HepG2 (cell line): ENCODE results near the gene GADD45B. TPM values are rescaled to one million over a fixed set of nuclear protein-coding genes. Genes with fewer than 3 reads are reported as not detected.
A peak's percentile ranks its signal among the peaks of the same experiment; 100 is the strongest.

Source experiments
- GTF3A ChIP-seq: sonication (generic); formaldehyde crosslinking; conservative IDR thresholded peaks from 2 replicates; pipeline ENCODE4 v1.4.0; 2020; ENCODE audit warnings: mild to moderate bottlenecking, missing genetic modification reagents
- POGZ ChIP-seq: sonication (generic); formaldehyde crosslinking; IDR thresholded peaks from 2 replicates; pipeline ENCODE4 v1.4.0; 2020; ENCODE audit warnings: mild to moderate bottlenecking, missing genetic modification reagents
- RAD51 ChIP-seq: fragments of 450-650 bp; IDR thresholded peaks from 2 replicates; pipeline ENCODE4 v1.6.1; 2016; ENCODE audit warnings: borderline replicate concordance
- SIX1 ChIP-seq: sonication (generic); formaldehyde crosslinking; IDR thresholded peaks from 2 replicates; pipeline ENCODE4 v1.4.0; 2020; ENCODE audit warnings: missing genetic modification reagents, borderline replicate concordance
- SNAI1 ChIP-seq: sonication (generic); formaldehyde crosslinking; IDR thresholded peaks from 2 replicates; pipeline ENCODE4 v1.5.0; 2020; ENCODE audit warnings: mild to moderate bottlenecking, missing genetic modification reagents, borderline replicate concordance
- SP1 ChIP-seq, 2 experiments: fragments of 450-650 bp in 1 of 2; sonication (generic) in 1 of 2; formaldehyde crosslinking in 1 of 2; IDR thresholded peaks; 2 replicates each; pipeline versions ENCODE4 v1.4.0 to v1.6.1; 2016 to 2020; ENCODE audit warnings: missing genetic modification reagents in 1 of 2
- SYNCRIP ChIP-seq: fragments of 200-400 bp; formaldehyde crosslinking; IDR thresholded peaks from 2 replicates; pipeline ENCODE4 v1.6.1; 2018; ENCODE audit warnings: mild to moderate bottlenecking, low read depth, low read length; ENCODE audit not compliant: insufficient read depth
- TAF1 ChIP-seq: sonication (generic); formaldehyde crosslinking; IDR thresholded peaks from 2 replicates; pipeline ENCODE4 v1.4.0; 2020; ENCODE audit warnings: missing genetic modification reagents
- THAP11 ChIP-seq: IDR thresholded peaks from 2 replicates; pipeline ENCODE4 v1.6.1; 2016; ENCODE audit warnings: missing biosample characterization, missing genetic modification reagents
- ZFP90 ChIP-seq: sonication (generic); formaldehyde crosslinking; IDR thresholded peaks from 2 replicates; pipeline ENCODE4 v1.8.0; 2022; ENCODE audit warnings: missing genetic modification reagents, mild to moderate bottlenecking, inconsistent platforms, borderline replicate concordance
- ZNF510 ChIP-seq: sonication (generic); formaldehyde crosslinking; IDR thresholded peaks from 2 replicates; pipeline ENCODE4 v1.4.0; 2020; ENCODE audit warnings: low read depth, mild to moderate bottlenecking, missing genetic modification reagents
- ZNF746 ChIP-seq: sonication (generic); formaldehyde crosslinking; IDR thresholded peaks from 2 replicates; pipeline ENCODE4 v1.8.0; 2022; ENCODE audit warnings: mild to moderate bottlenecking, missing genetic modification reagents
- polyA plus RNA-seq, 8 experiments: library from polyadenylated mRNA; depleted of rRNA in 3 of 8; stranded (reverse) in 7 of 8; unstranded in 1 of 8; fragments of >200 nt; fragmentation: Illumina TruSeq in 4 of 8; extraction: Trizol in 4 of 8; gene quantifications; 2 replicates each; pipeline versions ENCODE4 v1.2.1 to v1.2.3, GENCODE V29; 2011 to 2016; ENCODE audit warnings: low read depth in 4 of 8, missing spikeins in 1 of 8, mixed read lengths in 1 of 8; ENCODE audit not compliant: insufficient read depth in 1 of 8
- total RNA-seq, 5 experiments: library from RNA; depleted of rRNA; stranded (reverse); fragments of >200 nt; fragmentation: Illumina TruSeq; extraction: Trizol; gene quantifications; 2 replicates each; pipeline ENCODE4 v1.2.3, GENCODE V29; 2016; ENCODE audit warnings: low read depth in 1 of 5
- TF ChIP-seq, protein P1 (sequence below): sonication (generic); formaldehyde crosslinking; IDR thresholded peaks from 2 replicates; pipeline ENCODE4 v1.4.0; 2020; ENCODE audit warnings: mild to moderate bottlenecking, missing genetic modification reagents
- TF ChIP-seq, protein P2 (sequence below): IDR thresholded peaks from 2 replicates; pipeline ENCODE4 v1.4.0; 2020; ENCODE audit warnings: mild to moderate bottlenecking, missing genetic modification reagents
- TF ChIP-seq, protein P3 (sequence below): sonication (generic); formaldehyde crosslinking; IDR thresholded peaks from 2 replicates; pipeline ENCODE4 v1.4.0; 2020; ENCODE audit warnings: missing genetic modification reagents
- TF ChIP-seq, protein P4 (sequence below): IDR thresholded peaks from 2 replicates; pipeline ENCODE4 v1.6.1; 2018; ENCODE audit warnings: missing genetic modification reagents, mild to moderate bottlenecking, missing compliant biosample characterization

Gene GADD45B
- total and polyA plus RNA-seq, 2 of the 13 experiments (the other 11 are each of a cell fraction or from before 2014, with no cell fraction given) = 4.6 to 34.1 TPM

DNA sequence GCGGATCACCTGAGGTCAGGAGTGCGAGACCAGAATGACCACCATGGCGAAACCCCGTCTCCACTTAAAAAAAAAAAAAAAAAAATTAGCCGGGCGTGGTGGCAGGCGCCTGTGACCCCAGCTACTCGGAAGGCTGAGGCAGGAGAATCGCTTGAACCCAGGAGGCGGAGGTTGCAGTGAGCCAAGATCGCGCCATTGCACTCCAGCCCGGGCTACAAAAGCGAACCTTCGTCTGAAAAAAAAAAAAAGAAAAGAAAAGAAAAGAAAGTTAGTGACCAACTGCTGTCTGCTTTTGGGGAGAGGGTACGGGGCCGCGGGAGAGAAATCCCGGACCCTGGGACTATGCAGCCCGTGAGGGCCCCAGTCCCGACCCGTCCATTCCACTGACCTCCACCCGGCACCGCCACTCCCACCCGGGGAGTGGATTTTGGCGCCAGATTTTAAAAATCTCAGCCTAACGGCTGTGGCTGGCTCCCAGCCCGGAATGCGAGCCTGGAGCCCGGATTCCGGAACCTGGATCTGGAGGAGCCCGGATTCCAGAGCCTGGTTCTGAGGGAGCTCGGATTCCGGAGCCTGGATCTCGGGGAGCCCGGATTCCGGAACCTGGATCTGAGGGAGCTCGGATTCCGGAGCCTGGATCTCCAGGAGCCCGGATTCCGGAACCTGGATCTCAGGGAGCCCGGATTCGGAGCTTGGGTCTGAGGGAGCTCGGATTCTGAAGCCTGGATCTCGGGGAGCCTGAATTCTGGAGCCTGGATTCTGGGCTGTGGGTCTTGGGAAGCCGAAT, 13.1 kb upstream of the GADD45B start (continued):
- TF ChIP-seq, protein P1, sequence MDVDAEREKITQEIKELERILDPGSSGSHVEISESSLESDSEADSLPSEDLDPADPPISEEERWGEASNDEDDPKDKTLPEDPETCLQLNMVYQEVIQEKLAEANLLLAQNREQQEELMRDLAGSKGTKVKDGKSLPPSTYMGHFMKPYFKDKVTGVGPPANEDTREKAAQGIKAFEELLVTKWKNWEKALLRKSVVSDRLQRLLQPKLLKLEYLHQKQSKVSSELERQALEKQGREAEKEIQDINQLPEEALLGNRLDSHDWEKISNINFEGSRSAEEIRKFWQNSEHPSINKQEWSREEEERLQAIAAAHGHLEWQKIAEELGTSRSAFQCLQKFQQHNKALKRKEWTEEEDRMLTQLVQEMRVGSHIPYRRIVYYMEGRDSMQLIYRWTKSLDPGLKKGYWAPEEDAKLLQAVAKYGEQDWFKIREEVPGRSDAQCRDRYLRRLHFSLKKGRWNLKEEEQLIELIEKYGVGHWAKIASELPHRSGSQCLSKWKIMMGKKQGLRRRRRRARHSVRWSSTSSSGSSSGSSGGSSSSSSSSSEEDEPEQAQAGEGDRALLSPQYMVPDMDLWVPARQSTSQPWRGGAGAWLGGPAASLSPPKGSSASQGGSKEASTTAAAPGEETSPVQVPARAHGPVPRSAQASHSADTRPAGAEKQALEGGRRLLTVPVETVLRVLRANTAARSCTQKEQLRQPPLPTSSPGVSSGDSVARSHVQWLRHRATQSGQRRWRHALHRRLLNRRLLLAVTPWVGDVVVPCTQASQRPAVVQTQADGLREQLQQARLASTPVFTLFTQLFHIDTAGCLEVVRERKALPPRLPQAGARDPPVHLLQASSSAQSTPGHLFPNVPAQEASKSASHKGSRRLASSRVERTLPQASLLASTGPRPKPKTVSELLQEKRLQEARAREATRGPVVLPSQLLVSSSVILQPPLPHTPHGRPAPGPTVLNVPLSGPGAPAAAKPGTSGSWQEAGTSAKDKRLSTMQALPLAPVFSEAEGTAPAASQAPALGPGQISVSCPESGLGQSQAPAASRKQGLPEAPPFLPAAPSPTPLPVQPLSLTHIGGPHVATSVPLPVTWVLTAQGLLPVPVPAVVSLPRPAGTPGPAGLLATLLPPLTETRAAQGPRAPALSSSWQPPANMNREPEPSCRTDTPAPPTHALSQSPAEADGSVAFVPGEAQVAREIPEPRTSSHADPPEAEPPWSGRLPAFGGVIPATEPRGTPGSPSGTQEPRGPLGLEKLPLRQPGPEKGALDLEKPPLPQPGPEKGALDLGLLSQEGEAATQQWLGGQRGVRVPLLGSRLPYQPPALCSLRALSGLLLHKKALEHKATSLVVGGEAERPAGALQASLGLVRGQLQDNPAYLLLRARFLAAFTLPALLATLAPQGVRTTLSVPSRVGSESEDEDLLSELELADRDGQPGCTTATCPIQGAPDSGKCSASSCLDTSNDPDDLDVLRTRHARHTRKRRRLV (CRISPR knock-in tag) = peak; percentile 93
- TF ChIP-seq, protein P2, sequence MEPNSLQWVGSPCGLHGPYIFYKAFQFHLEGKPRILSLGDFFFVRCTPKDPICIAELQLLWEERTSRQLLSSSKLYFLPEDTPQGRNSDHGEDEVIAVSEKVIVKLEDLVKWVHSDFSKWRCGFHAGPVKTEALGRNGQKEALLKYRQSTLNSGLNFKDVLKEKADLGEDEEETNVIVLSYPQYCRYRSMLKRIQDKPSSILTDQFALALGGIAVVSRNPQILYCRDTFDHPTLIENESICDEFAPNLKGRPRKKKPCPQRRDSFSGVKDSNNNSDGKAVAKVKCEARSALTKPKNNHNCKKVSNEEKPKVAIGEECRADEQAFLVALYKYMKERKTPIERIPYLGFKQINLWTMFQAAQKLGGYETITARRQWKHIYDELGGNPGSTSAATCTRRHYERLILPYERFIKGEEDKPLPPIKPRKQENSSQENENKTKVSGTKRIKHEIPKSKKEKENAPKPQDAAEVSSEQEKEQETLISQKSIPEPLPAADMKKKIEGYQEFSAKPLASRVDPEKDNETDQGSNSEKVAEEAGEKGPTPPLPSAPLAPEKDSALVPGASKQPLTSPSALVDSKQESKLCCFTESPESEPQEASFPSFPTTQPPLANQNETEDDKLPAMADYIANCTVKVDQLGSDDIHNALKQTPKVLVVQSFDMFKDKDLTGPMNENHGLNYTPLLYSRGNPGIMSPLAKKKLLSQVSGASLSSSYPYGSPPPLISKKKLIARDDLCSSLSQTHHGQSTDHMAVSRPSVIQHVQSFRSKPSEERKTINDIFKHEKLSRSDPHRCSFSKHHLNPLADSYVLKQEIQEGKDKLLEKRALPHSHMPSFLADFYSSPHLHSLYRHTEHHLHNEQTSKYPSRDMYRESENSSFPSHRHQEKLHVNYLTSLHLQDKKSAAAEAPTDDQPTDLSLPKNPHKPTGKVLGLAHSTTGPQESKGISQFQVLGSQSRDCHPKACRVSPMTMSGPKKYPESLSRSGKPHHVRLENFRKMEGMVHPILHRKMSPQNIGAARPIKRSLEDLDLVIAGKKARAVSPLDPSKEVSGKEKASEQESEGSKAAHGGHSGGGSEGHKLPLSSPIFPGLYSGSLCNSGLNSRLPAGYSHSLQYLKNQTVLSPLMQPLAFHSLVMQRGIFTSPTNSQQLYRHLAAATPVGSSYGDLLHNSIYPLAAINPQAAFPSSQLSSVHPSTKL (CRISPR knock-in tag) = peak; percentile 74
- TF ChIP-seq, protein P3, sequence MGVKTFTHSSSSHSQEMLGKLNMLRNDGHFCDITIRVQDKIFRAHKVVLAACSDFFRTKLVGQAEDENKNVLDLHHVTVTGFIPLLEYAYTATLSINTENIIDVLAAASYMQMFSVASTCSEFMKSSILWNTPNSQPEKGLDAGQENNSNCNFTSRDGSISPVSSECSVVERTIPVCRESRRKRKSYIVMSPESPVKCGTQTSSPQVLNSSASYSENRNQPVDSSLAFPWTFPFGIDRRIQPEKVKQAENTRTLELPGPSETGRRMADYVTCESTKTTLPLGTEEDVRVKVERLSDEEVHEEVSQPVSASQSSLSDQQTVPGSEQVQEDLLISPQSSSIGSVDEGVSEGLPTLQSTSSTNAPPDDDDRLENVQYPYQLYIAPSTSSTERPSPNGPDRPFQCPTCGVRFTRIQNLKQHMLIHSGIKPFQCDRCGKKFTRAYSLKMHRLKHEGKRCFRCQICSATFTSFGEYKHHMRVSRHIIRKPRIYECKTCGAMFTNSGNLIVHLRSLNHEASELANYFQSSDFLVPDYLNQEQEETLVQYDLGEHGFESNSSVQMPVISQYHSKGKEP (CRISPR knock-in tag) = no peak
- TF ChIP-seq, protein P4, sequence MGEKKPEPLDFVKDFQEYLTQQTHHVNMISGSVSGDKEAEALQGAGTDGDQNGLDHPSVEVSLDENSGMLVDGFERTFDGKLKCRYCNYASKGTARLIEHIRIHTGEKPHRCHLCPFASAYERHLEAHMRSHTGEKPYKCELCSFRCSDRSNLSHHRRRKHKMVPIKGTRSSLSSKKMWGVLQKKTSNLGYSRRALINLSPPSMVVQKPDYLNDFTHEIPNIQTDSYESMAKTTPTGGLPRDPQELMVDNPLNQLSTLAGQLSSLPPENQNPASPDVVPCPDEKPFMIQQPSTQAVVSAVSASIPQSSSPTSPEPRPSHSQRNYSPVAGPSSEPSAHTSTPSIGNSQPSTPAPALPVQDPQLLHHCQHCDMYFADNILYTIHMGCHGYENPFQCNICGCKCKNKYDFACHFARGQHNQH (CRISPR knock-in tag) = peak; percentile 87
- TF ChIP-seq RAD51 (no peak), SIX1 (CRISPR knock-in tag) (peak; percentile 63; the same call in 1 of the 2 replicates), ZNF746 (no peak), SP1 (IDR thresholded peaks at IDR 0.05) (no peak), SP1 (CRISPR knock-in tag; IDR thresholded peaks at IDR 0.05) (peak; percentile 76; the same call in 1 of the 2 replicates), SYNCRIP (no peak), ZNF510 (CRISPR knock-in tag) (no peak), TAF1 (CRISPR knock-in tag) (no peak), THAP11 (peak; percentile 91), POGZ (CRISPR knock-in tag) (peak; percentile 87), GTF3A (CRISPR knock-in tag) (peak; percentile 80; the same call in 1 of the 2 replicates), SNAI1 (peak; percentile 88), ZFP90 (CRISPR knock-in tag) (no peak; the same call in 1 of the 2 replicates)
